CD4-positive, alpha-beta T cell (primary cell): Measurements from ENCODE around the gene CTPS2. TPM values are rescaled to one million over a fixed set of nuclear protein-coding genes. Genes with fewer than 3 reads are reported as not detected.
"Not testable (repeated sequence)": the region's sequence is repeated elsewhere in the genome, so short reads cannot be mapped to it uniquely, and the experiment has no call there.

Experiments used
- ATAC-seq: fragments of 200-7000 bp; cut with Tn5 transposase; one replicate; pipeline ENCODE4 v1.10.0; 2022; ENCODE audit warnings: mild to moderate bottlenecking; ENCODE audit not compliant: poor library complexity
- CTCF ChIA-PET: fragments of 350-600 bp; sonication (Branson Sonifier 250); formaldehyde crosslinking; loops from one replicate; lab custom pipeline; 2021; ENCODE audit warnings: antibody characterized with exemption, inconsistent platforms; lab: Charles Lee
- POLR2A ChIA-PET: fragments of 350-600 bp; sonication (Branson Sonifier 250); formaldehyde crosslinking; loops from one replicate; lab custom pipeline; 2021; ENCODE audit warnings: antibody characterized with exemption, inconsistent platforms; lab: Charles Lee
- DNase-seq, 14 experiments: peaks; one replicate each; pipeline ENCODE4 v3.0.0-alpha.2; 2013 to 2020; ENCODE audit warnings: mixed read lengths in 2 of 14
- H3K27ac ChIP-seq, 2 donors: one replicate each; pipeline versions ENCODE4 v1.5.1 to v1.7.0; 2013; ENCODE audit warnings: low read length in 2 of 2, low read depth in 1 of 2, mild to moderate bottlenecking in 1 of 2
- H3K27me3 ChIP-seq, 2 experiments: 1 replicate in 1 of 2; 2 replicates in 1 of 2; pipeline versions ENCODE4 v1.6.1 to v1.7.0; 2013; ENCODE audit warnings: low read length in 2 of 2, control low read depth in 1 of 2, mild to moderate bottlenecking in 1 of 2, moderate library complexity in 1 of 2; ENCODE audit not compliant: insufficient read depth in 2 of 2, control insufficient read depth in 1 of 2
- H3K36me3 ChIP-seq: one replicate; pipeline ENCODE4 v1.6.1; 2013; ENCODE audit warnings: low read length, control low read depth; ENCODE audit not compliant: insufficient read depth
- H3K4me1 ChIP-seq: one replicate; pipeline ENCODE4 v1.6.1; 2013; ENCODE audit warnings: low read length, control low read depth; ENCODE audit not compliant: insufficient read depth
- H3K4me3 ChIP-seq: one replicate; pipeline ENCODE4 v1.5.1; 2013; ENCODE audit warnings: mild to moderate bottlenecking, low read length, moderate library complexity
- H3K9me3 ChIP-seq, 2 experiments: 1 replicate in 1 of 2; 2 replicates in 1 of 2; pipeline versions ENCODE4 v1.6.1 to v1.7.0; 2013; ENCODE audit warnings: low read length in 2 of 2, mild to moderate bottlenecking in 2 of 2, control low read depth in 1 of 2, moderate library complexity in 1 of 2; ENCODE audit not compliant: control insufficient read depth in 1 of 2, insufficient read depth in 1 of 2
- H3K27ac Mint-ChIP-seq: one replicate; pipeline ENCODE4 v1.8.0; 2020; ENCODE audit warnings: mixed read lengths
- H3K27me3 Mint-ChIP-seq: one replicate; pipeline ENCODE4 v1.8.0; 2021; ENCODE audit warnings: mixed read lengths
- H3K36me3 Mint-ChIP-seq: one replicate; pipeline ENCODE4 v1.8.0; 2021; ENCODE audit warnings: low read depth, mixed read lengths
- H3K4me1 Mint-ChIP-seq: one replicate; pipeline ENCODE4 v1.8.0; 2021; ENCODE audit warnings: low read depth, mixed read lengths
- H3K4me3 Mint-ChIP-seq: one replicate; pipeline ENCODE4 v1.8.0; 2020; ENCODE audit warnings: mild to moderate bottlenecking, mixed read lengths
- H3K9me3 Mint-ChIP-seq: one replicate; pipeline ENCODE4 v1.8.0; 2020; ENCODE audit warnings: mixed read lengths
- intact Hi-C, 2 experiments: fragments of 100-400 bp; cut with DNase I in 1 of 2; cut with micrococcal nuclease in 1 of 2; formaldehyde crosslinking; loops; one replicate each; pipeline versions ENCODE4 v1.15.1 to v1.9.0; 2023 to 2025; cut with DNase I, micrococcal nuclease
- total RNA-seq, 174 experiments: library from RNA in 2 of 174; stranded (reverse) in 2 of 174; gene quantifications; one replicate each; pipeline ENCODE4 v1.2.3 and lab custom pipeline; 2021 to 2026
- TF ChIP-seq, protein P1 (sequence below): fragments of 200-600 bp; IDR thresholded peaks from one replicate; pipeline ENCODE4 v1.8.0; 2022; ENCODE audit warnings: antibody characterized with exemption, mild to moderate bottlenecking

The CTPS2 gene
- total RNA-seq, 2 experiments from 2014 or later = 3.8 to 4.6 TPM

DNA sequence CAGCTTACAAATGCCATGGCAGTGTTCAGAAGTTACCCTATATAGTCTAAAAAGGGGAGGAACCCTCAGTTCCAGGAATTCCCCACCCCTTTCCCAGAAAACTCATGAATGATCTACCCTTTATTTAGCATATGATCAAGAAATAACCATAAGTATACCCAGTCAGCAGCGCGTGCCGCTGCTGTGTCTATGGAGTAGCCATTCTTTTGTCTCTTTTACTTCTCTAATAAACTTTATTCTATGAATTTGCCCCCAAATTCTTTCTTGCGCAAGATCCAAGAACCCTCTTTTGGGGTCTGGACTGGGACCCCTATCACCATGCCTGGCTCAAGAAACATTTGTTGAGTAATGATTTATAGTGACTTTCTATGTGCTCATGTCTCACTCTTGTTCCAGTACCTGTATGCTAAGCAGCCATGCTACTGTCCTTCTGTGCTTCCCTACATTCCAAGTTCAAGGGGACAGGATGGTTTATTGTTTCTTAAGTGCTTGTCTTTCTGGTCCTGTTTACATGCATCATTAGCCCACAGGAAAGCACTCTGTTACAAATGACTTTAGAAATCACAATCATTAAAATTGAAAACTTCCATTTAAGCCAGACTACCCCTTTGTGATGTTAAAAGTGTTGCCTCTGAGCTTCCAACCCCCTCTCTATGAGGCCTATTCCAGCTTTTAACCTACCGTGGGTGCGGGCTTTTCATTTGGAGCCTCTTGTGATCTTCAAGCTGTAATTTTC is 125.9 kb downstream of the CTPS2 start:
- ChIA-PET POLR2A (no interaction called here), CTCF (no interaction called here)
- Mint-ChIP-seq H3K4me1 (no peaks in the 10 kb centered on the region), H3K9me3 (no peaks in the 10 kb centered on the region), H3K36me3 (peaks cover 6% of the 10 kb centered on the region), H3K4me3 (no peak overlapping the region), H3K27me3 (no peaks in the 10 kb centered on the region), H3K27ac (no peak overlapping the region)
- Histone ChIP-seq H3K36me3 (peaks cover 2% of the 10 kb centered on the region), H3K9me3 (no peaks in the 10 kb centered on the region), H3K4me3 (no peak overlapping the region), H3K27me3 (no peaks in the 10 kb centered on the region), H3K27ac (no peak overlapping the region), H3K4me1 (no peaks in the 10 kb centered on the region)
- TF ChIP-seq, protein P1, sequence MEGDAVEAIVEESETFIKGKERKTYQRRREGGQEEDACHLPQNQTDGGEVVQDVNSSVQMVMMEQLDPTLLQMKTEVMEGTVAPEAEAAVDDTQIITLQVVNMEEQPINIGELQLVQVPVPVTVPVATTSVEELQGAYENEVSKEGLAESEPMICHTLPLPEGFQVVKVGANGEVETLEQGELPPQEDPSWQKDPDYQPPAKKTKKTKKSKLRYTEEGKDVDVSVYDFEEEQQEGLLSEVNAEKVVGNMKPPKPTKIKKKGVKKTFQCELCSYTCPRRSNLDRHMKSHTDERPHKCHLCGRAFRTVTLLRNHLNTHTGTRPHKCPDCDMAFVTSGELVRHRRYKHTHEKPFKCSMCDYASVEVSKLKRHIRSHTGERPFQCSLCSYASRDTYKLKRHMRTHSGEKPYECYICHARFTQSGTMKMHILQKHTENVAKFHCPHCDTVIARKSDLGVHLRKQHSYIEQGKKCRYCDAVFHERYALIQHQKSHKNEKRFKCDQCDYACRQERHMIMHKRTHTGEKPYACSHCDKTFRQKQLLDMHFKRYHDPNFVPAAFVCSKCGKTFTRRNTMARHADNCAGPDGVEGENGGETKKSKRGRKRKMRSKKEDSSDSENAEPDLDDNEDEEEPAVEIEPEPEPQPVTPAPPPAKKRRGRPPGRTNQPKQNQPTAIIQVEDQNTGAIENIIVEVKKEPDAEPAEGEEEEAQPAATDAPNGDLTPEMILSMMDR = no peak
- no peak for ATAC-seq
- no peak for DNase-seq
- intact Hi-C loops = no loop called here

DNA sequence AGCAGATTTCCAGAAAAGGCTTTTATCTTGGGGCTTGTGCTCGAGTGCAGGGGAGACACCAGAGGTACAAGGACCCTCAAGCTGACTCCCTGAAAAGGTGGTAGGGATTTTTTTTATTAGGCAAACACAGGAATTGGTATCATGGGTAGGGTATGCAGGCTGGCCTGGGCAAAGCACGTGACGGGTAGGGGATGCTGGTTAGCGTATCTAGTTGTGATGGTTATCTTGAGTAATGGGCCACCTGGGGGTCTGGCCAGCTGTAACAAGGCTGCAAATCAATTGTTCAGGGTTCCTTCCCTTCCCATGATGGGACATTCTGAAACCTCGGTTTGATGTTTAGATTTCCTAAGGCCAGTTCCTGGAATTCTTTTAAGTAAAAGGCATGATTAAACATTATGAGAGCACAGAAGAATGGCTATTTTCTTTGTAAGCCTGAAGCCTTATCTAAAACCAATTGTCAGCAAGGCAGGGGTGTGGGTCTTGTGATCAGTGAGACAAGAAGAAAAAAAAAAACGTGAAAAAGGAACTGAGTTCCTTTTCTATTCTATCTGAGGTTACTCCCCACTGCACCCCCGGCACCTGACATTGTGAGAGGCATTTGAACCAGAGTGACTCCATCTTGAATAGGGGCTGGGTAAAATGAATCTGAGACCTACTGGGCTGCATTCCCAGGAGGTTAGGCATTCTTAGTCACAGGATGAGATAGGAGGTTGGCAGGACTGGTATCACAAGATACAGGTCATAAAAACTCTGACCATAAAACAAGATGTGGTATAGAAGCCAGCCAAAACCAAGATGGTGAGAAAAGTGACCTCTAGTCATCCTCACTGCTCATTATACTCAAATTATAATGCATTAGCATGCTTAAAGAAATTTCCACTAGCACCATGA is 126.7 kb downstream of the CTPS2 start:
- Mint-ChIP-seq H3K27ac (no peak overlapping the region), H3K4me1 (no peaks in the 10 kb centered on the region), H3K36me3 (peaks cover 6% of the 10 kb centered on the region), H3K4me3 (no peak overlapping the region), H3K9me3 (no peaks in the 10 kb centered on the region), H3K27me3 (no peaks in the 10 kb centered on the region)
- no peak overlapping the region for H3K27ac ChIP-seq
- ChIA-PET CTCF (no interaction called here), POLR2A (no interaction called here)
- peaks cover 2% of the 10 kb centered on the region for H3K36me3 ChIP-seq
- ATAC-seq = no peak
- no peaks in the 10 kb centered on the region for H3K27me3 ChIP-seq
- H3K9me3 ChIP-seq = no peaks in the 10 kb centered on the region
- TF ChIP-seq, protein P1 = no peak
- intact Hi-C loops = no loop called here
- H3K4me1 ChIP-seq = no peaks in the 10 kb centered on the region
- DNase-seq = no peak
- no peak overlapping the region for H3K4me3 ChIP-seq

DNA sequence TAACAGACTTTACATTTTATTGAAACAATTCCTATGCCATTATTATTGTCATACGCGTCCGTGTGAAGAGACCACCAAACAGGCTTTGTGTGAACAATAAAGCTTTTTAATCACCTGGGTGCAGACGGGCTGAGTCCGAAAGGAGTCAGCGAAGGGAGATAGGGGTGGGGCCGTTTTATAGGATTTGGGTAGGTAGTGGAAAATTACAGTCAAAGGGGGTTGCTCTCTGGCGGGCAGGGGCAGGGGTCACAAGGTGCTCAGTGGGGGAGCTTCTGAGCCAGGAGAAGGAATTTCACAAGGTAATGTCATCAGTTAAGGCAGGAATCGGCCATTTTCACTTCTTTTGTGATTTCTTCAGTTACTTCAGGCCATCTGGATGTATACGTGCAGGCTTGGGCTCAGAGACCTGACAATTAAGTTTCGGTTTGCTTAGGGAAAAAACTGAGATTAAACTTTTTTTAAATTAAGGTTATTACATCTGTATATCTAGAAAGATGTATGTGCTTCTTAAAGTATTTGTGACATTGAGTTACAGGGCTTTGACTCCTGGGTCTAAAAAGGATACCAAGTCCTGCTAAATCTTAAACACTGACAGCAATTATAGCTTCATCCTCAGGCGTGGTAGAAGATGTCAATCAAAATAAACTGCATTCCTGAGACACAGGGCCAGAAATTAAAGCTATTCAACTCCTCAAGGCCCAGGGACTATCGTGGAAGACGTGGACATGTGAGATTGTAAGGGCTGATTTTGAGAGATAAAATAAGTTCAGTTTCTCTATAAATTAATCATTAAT is 132.3 kb downstream of the CTPS2 start:
- H3K36me3 Mint-ChIP-seq, CTCF ChIA-PET, H3K27ac ChIP-seq, H3K9me3 Mint-ChIP-seq, H3K4me3 Mint-ChIP-seq, H3K4me1 ChIP-seq, intact Hi-C loops, H3K27me3 Mint-ChIP-seq, POLR2A ChIA-PET, DNase-seq, H3K27ac Mint-ChIP-seq, ATAC-seq, H3K4me3 ChIP-seq, H3K36me3 ChIP-seq, H3K27me3 ChIP-seq, H3K9me3 ChIP-seq, H3K4me1 Mint-ChIP-seq: not testable (repeated sequence)
